GOT3 (cell line): ENCODE results near the gene WNT7B.

Source experiments
- DNase-seq: peaks from one replicate; lab custom pipeline; 2025; ENCODE audit warnings: mixed read lengths; lab: John Stamatoyannopoulos, UW

WNT7B gene

DNA sequence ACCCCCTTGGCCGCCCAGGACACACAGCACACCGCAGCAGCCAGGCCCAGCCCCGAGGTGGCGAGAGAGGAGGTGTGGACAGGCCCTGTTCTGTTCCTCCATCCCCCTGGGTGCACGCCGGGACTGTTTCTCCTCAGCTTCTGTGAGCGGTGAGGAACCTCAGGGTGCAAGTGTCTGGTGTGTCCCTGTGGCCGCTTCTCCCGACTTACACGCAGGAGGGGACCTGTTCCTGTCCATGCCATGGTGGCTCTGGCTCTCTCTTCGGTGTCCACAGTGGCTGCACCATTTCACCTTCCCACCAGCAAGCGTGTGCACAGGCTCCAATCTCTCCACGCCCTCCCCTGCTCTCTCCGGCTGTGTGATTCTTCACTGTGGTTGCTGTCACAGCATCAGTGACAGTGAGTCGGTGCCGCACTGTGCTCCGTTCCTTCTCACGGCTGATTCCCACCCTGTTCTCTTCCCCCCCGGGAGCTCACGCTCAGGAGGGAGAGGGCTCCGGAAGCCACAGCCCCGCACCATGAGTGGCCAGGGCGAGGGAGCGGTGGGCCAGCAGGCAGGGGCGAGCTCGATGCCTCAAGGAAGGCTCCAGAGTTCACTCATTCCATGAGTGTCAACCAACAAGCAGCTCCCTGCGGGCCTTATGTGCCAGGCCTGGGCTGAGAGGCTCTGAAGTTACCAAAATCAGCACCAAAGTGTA is 18.6 kb upstream of the WNT7B start:
- DNase-seq, result no peak

DNA sequence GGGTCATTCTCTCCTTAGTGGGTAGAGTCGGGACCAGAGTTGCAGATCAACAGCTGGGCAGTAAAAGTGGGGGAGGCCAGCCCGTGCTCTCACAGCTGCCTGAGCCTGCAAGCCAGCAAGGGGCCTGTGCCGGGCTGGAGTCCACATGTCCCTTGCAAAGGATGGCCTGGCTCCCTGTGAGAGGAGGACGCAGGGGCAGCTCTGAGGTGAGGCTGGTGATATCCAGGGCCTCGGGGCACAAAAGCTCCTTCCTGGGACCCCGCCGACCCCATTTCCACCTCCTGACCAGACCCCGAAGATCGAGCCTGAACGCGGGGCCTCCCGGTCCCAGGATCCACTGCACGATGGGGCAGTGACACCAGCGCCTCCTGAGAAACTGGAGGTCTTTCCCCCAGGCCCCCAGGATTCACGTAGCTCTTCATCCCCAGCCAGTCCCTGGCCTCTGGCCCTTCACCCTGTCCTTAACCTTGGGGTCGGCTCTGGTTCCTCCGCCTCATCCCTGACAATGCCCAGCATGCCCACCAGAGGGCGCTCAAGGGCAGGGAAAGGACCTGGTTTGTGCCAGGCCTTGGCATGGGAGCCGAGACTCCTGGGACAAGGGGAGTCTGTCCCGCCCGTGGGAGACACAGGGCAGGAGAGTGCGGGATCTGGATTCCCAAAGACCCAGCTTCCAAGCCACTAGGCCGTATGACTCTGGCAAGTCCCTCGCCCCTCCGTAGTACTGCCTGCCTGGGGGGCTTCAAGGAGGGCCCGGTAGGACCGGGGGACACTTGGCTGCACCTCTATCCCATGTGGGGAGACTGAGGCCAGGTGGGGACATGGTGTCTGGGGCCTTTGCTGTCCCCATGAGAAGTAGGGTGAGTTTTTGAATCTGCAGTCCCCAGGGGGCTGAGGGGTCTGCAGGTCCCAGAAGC is 17.8 kb upstream of the WNT7B start:
- peak; percentile 65 for DNase-seq

DNA sequence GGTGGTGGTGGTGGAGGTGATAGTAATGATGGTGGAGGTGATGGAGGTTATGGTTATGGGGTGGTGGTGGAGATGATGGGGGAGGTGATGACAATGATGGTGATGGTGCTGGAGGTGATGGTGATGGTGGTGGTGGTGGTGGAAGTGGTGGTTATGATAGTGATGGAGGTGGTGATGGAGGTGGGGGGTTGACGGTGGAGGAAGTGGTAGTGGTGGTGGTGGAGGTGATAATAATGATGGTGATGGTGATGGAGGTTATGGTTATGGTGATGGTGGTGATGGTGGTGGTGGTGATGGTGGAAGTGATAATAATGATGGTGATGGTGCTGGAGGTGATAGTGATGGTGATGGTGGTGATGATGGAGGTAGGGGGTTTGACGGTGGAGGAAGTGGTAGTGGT is 16.9 kb upstream of the WNT7B start:
- DNase-seq, result no peak

DNA sequence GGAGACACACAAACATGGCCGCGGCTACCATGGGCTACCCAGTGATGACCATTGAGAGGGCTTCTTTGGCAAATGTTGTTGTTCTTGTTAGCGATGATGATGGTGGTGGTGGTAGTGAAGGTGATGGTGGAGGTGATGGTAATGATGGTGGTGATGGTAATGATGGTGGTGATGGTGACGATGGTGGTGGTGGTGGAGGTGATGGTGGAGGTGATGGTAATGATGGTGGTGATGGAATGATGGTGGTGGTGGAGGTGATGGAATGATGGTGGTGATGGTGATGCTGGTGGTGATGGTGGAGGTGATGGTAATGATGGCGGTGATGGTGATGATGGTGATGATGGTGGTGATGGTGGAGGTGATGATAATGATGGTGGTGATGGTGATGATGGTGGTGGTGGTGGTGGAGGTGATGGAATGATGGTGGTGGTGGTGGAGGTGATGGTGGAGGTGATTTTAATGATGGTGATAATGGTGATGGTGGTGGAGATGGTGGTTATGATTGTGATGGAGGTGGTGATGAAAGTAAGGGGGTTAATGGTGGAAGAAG is 16.3 kb upstream of the WNT7B start:
- DNase-seq, result no peak

DNA sequence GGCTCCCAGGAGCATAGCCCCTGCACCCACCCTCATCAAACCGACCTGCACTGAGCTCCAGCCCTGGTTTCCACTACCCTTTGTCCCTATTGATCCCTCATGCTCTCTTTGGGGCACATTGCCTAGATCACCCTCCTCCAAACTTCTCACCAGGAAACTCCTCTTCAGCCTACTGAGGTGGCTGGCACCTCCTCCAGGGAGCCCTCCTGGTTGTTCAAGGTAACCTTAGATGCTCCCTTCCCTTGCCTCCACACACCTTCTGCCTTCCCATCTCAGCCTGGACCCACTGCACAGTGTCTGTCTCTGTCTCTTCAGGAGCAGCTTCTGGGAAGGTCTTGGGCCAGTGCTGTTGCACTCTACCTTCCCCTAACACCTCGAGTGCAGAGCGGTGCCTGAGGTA is 15.8 kb upstream of the WNT7B start:
- DNase-seq, result no peak

DNA sequence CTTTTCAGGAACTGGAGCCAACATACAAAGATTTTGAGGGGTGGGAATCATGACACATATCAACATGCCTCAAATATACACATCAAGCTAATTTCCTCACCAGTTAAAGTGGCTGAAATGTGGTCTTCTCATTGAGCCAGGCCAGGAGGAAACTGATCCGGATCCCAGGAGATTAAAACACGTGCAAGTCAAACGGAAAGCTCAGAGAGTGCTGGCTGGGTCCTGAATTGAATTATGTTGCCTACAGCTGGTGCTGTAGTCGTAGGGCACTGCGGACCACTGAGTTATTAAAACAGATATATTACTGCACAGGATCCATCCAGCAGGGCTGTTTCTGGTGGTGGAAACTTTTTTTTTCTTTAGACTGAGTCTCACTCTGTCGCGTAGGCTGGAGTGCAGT is 14.1 kb upstream of the WNT7B start:
- DNase-seq, result no peak

DNA sequence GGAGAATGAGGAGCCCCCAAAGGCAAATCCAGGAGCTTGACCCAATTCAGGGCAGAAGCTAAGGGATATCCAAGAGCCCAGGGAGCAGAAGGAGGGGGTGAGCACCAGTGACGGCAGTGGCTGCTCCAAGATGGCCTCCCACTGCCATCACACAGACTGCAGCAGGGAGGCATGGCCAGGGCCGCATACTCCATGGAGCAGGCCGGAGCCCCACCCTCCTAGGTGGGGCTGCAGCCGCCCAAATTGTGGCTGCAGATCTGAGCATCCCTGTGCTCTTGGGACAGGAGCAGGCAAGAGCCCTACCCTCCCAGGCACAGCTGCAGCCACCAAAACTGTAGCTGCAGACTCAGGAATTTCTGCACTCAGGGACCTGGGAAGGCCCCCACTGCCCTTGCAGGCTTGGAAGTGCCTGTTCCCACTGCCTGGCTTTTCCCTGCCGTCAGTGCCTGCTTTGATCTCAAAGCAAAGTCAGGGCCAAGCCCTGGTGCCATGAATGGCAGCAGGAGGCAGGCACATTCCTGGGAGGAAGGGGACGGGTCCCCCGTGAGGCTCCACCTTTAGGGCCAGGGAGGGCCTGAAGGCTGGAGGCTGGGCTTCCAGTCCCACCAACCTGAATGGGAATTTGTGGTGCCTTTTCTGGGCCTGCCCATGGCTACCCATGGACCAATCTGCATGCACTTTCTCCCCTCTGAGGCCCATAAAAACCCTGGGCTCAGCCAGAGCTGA is 10.3 kb upstream of the WNT7B start:
- DNase-seq, result no peak

DNA sequence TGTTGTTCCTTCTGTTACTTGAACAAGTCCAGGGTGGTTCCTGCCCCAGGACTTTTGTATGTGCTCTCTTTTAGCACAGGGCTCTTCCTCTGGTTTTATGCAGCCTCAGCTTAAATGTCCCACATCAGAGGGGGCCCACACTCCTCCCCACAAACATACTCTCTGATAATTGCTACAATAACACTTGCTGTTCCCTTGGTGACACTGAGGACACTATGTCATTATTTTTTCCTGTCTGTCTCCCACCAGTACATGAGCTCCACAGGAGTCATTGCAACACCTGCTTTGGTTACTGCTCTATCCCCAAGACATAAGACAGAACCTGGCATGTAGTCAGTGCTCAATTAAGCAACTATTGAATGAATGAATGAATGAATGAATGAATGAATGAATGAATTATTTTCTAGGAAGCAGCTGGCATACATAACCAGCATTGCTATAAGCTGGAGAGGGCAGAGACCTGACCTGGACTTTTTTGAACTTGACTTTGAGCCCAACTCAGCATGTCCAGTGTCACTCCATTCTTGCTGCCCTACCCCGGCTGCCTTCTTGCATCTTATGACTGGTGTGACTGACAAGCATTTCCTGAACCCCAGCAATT is 7.5 kb upstream of the WNT7B start:
- no peak for DNase-seq

DNA sequence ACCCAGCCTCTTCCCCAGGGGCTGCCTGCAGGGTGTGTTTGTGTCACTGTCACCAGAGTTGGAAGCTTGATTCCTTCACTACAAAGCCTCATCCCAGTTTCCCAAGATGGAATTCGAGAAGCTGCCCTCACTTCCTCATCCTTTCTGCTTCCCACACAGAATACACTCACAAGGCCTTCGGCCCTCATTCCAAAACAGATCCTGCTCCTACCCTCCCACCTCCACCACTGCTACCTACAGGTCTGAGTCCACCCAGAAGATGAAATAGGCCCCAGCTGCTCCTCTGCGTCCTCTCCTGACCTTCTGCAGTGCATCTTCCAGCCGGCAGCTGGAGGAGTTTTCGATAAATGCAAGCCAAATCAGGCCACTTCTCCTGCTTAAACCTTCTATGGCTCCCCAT is 6.8 kb upstream of the WNT7B start:
- DNase-seq, result no peak

DNA sequence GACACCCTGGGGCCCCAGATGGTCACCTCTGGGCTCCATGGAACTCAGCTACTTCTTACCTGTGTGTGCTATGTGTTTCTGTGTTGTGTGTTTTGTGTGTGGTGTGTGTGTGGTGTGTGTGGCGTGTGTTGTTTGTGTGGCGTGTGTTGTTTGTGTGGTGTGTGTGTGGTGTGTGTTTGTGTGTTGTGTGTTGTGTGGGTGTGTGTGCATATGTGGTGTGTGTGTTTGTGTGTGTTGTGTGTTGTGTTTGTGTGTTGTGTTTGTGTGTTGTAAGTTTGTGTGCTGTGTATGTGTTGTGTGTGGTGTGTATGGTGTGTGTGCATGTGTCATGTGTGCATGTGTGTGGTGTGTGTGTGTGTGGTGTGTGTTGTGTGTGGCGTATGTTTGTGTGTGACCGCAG is 3.8 kb upstream of the WNT7B start:
- no peak for DNase-seq

DNA sequence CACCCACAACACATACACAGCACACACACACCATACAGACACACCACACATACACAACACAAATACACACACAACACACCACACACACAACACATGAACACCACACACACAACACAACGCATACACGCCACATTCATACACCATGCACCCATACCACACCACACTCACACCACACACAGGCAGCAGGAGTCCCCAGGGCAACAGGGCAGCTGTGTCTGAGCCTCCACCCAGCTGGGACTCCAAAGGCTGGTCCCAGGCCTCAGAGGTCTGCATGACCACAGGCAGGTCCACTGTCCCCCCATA is 3.3 kb upstream of the WNT7B start:
- DNase-seq, result no peak

DNA sequence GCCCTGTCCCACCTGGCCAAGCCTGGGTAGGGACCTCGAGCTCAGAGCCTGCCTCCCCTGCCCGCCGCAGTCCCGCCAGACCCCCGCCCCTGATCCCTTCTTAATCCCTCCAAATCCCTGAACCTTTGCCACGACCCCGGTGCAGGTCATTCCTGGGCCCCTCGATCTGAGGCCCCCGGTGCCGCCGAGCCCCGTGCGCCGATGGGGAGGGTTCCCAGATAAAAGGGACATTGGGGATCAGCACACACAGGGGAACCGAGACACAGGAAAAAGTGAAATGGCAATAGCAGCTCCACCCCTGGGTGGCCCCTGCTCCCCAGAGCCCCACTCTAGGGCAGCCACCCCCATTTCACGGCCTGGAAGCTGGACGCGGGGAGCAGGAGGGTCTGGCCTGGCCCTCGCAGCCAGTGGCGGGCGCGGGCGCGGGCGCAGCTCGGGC is 1.3 kb upstream of the WNT7B start:
- DNase-seq, result no peak

DNA sequence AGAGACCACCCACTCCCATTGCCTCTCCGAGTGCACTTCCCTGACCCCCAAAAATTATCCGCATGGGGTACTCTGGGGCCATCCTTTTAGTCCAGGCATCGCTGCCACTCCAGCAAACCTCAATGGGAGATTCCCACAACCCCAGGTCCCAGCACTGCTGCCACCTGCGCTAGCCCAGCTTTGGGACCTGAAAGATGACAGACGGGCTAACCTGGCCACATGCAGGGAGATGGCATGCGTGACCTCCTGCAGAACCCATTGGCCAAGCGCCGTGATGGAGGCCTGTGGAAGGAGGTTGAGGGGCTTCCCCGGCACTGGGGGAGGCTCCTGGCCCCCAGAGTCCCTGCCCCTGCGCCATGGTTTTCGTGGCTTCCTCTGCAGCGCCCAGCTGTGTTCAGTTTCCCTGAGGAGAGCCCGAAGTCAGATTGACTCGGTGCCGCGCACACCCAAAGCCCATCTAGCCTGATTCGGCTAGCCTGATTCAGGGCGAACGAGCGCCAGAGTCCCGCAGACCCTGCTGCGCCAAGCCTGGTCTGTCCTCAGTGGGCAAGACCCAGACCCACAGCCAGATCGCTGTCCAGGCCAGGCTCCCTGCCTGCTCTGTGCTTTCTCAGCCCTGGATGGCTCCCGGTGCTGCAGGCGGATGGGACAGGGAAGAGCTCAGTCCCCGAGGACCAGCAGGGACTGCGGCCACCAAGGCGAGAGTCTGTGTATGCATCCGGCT is 751 bp upstream of the WNT7B start:
- DNase-seq, result no peak

DNA sequence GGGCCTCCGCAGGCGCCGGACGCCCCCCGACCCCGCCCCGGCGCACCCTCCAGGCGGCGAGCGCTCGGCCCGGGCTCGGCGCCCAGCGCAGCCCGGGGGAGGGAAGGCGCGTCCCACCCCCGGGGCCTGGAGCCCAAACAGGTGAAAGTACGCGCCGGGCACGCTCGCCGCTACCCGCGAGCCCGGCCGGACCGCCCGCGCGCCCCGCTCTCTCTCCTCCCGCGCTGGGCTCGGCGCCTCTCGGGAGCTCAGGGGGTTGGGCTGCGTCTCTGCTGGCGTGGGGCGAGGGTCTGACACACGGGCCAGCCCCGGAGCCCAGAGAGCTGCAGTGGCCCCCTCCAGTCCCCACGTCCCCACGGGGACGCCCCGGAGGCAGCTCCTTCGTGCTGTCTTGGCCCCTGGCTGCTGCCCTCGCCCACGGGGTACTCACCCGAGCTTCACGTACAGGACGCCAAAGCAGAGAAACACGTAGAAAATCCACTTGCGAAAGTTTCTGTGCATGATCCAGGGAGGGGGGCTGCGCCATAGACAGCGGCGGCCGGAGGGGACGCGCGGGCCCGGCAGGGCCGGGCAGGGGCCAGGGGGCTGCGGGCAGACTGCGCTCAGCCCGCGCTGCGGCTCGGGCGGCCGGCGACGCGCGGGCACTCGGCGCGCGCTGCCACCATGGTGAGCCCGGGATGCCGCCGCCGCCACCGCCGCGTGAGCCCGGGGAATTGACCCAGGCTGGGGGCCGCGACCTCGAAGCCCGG is 534 bp downstream of the WNT7B start:
- DNase-seq, result no peak

DNA sequence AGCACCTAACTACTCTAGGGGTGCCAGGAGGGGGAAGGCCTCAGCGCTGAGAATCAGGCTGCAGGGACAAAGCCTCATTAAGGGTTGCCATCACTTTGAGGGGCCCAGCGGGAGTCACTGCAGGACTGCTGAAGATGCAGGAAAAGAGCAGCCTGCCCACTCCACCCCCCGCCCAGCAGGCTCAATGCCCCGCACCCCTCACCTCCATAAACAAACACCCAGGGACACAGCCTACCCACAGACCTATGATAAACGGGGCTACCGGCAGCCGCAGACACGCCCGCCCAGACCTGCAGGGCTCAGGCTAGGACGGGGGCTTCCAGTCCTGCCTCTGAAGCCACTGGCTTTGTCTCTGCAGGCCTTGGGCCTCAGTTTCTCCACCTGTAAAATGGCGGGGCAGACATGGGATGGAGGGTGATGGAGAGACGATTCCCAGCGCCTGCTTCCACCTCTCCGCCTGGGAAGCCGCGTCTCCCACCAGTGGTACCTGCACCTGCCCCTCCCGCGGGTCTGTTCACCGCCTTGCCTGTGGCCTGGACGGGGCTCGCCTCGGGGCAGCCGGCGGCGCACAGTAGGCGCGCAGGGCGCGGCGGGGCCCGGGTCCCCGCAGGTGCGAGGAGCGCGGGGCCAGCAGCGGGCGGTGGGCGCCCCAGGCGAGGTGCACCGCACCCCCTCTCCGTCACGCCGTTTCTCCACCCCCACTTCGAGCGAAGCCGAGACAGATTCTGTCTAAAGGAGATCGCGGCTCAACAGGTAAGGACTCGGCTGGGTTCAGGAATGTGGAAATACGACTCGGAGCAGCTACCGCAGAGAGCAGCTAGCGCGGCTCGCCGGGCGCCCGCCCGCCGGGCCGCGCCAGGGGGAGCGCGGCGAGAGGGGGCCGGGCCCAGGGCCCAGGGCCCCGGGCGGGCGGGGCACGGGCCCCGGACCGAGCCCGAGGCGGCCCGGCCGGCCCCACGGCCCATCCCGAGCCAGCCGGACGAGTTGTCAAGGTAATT is 1.5 kb downstream of the WNT7B start:
- no peak for DNase-seq

DNA sequence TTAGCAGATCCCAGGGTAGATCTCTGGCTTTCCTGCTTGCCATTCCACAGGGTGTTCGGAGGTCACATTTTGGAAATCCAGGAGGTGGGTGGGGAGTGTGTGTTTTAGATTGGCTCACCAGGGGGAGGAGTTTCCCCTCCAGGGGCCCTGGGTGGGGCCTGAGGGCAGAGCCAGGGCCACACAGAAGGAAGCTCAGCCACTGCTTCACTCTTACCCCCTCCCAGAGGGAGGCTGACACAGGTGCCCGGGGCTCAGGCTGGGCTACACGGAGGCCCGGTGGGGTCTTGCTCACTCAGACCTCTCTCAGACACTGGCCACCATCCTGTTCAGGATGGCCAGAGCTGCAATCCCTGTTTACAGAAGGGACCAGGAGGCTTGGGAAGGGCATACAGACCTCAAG is 2.5 kb downstream of the WNT7B start:
- DNase-seq, result no peak

DNA sequence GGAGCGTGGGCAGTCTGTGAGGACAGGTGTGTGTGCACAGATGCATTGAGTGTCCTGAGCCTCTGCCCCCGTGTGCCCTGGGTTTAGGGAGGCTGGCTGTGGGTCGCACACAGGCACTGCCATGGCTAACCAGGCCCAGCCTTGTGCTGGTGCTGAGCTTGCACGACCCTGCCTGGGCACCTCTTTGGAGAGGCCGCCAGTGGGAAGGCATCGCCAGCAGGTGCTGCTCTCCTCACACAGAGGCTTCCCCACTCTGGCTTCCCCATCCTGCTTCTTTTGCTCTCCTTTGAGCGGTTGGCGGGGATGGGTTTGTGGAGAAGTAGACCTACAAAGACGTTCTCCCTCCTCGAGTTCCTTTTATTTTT is 4.1 kb downstream of the WNT7B start:
- no peak for DNase-seq

DNA sequence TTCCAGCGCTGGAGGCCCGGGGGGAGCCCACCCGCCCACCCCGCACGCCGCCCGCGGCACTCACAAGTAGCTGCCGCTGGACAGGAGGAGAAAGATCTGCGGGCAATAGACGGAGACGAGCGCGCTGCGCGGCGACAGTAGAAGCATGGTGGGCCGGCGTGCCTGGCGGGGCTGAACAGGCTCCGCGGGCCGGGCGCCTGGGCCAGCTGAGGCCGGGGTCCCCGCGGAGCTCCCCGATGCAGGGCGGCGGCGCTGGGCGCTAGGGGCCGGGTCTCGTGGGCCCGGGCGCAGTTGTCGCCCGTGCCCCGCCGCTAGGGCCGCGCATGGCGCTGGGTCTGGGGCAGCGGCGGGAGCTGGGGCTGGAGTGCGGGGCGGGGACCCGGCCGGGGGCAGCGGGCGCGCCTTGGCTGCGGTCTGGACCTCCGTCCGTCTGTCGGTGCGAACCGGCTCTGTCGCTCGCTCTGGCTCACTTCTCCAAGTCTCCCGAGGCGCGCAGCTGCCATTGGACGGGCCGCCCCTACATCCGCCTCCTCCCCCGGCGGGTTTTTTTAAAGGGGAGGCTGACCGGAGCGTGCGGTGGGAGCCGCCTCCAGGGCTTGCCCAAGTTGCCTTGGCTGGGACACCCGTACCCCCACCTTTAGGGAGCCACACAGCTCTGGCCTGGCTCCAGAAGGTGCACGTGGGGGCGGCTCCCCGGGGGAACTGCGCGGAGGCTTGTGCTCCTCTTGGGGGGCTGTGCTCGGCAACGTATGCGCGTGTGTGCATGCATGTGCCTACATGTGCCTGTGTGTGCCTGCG is 4.7 kb downstream of the WNT7B start:
- DNase-seq, result no peak
